Neural cell (in vitro differentiated cells): ENCODE data around the gene NPAS2. TPM values are rescaled to one million over a fixed set of nuclear protein-coding genes. Genes with fewer than 3 reads are reported as not detected.
A peak's percentile ranks its signal among the peaks of the same experiment; 100 is the strongest.

Experiments used
- H2AFZ ChIP-seq: fragments of 200-600, 300-800 bp; sonication (generic), shearing (Covaris generic); 2 replicates; pipeline ENCODE4 v1.6.0; 2014; ENCODE audit warnings: low read depth, mild to moderate bottlenecking, antibody characterized with exemption, low read length, moderate library complexity
- H3F3A ChIP-seq: fragments of 200-600 bp; shearing (Covaris generic); 2 replicates; pipeline ENCODE4 v1.6.1; 2016; ENCODE audit warnings: mild to moderate bottlenecking, moderate library complexity, mixed read lengths, antibody characterized with exemption, low read length; ENCODE audit not compliant: insufficient read depth, poor library complexity, severe bottlenecking
- H3K27ac ChIP-seq: fragments of 200-600, 300-800 bp; sonication (generic), shearing (Covaris generic); 2 replicates; pipeline ENCODE4 v1.5.1; 2014; ENCODE audit warnings: mild to moderate bottlenecking, low read length, moderate library complexity
- H3K27me3 ChIP-seq: fragments of 300-800, 200-600 bp; sonication (generic), shearing (Covaris generic); 2 replicates; pipeline ENCODE4 v1.6.0; 2014; ENCODE audit warnings: mild to moderate bottlenecking, low read depth, low read length, moderate library complexity; ENCODE audit not compliant: insufficient read depth
- H3K36me3 ChIP-seq: fragments of 300-800, 200-600 bp; sonication (generic), shearing (Covaris generic); 2 replicates; pipeline ENCODE4 v1.5.1; 2014; ENCODE audit warnings: mild to moderate bottlenecking, antibody characterized with exemption, low read length, moderate library complexity; ENCODE audit not compliant: insufficient read depth
- H3K4me2 ChIP-seq: fragments of 300-800, 200-600 bp; sonication (generic), shearing (Covaris generic); 2 replicates; pipeline ENCODE4 v1.6.0; 2014; ENCODE audit warnings: mild to moderate bottlenecking, low read length
- H3K4me3 ChIP-seq: fragments of 300-800, 200-600 bp; sonication (generic), shearing (Covaris generic); 2 replicates; pipeline ENCODE4 v1.5.1; 2014; ENCODE audit warnings: mild to moderate bottlenecking, low read length, moderate library complexity
- H3K79me2 ChIP-seq: fragments of 200-600 bp; shearing (Covaris generic); replicated peaks from 2 replicates; pipeline ENCODE4 v1.6.0; 2014; ENCODE audit warnings: mild to moderate bottlenecking, low read length, moderate library complexity; ENCODE audit not compliant: insufficient read depth
- H3K9ac ChIP-seq: fragments of 300-800, 200-600 bp; sonication (generic), shearing (Covaris generic); 2 replicates; pipeline ENCODE4 v1.6.1; 2016; ENCODE audit warnings: mild to moderate bottlenecking, low read length, mixed read lengths
- H3K9me2 ChIP-seq: fragments of 200-600 bp; shearing (Covaris generic); 2 replicates; pipeline ENCODE4 v1.6.1; 2016; ENCODE audit warnings: mild to moderate bottlenecking, low read length, mixed read lengths; ENCODE audit not compliant: insufficient read depth
- H3K9me3 ChIP-seq: fragments of 200-600, 300-800 bp; sonication (generic), shearing (Covaris generic); 2 replicates; pipeline ENCODE4 v1.6.1; 2016; ENCODE audit warnings: mild to moderate bottlenecking, mixed run types, low read length, moderate library complexity, mixed read lengths
- H4K20me1 ChIP-seq: fragments of 200-600 bp; shearing (Covaris generic); 2 replicates; pipeline ENCODE4 v1.6.1; 2016; ENCODE audit warnings: mild to moderate bottlenecking, mixed run types; ENCODE audit not compliant: insufficient read depth
- CTCF ChIP-seq: fragments of 450-650 bp; IDR thresholded peaks from 2 replicates; pipeline ENCODE4 v1.5.1; 2014; ENCODE audit warnings: antibody characterized with exemption, mild to moderate bottlenecking, moderate library complexity; ENCODE audit not compliant: poor library complexity, severe bottlenecking
- EP300 ChIP-seq: fragments of 450-650 bp; conservative IDR thresholded peaks from 2 replicates; pipeline ENCODE4 v1.6.1; 2014; ENCODE audit warnings: antibody characterized with exemption, mild to moderate bottlenecking, moderate library complexity; ENCODE audit not compliant: poor library complexity, severe bottlenecking
- EZH2 ChIP-seq: fragments of 200-600, 300-800 bp; shearing (Covaris generic), sonication (generic); IDR thresholded peaks from 2 replicates; pipeline ENCODE4 v1.6.1; 2014; ENCODE audit warnings: antibody characterized with exemption, low read length, borderline replicate concordance, mild to moderate bottlenecking; ENCODE audit not compliant: insufficient read depth, poor library complexity, severe bottlenecking
- MXI1 ChIP-seq: fragments of 450-650 bp; conservative IDR thresholded peaks from 2 replicates; pipeline ENCODE4 v1.6.1; 2014; ENCODE audit warnings: antibody characterized with exemption, mild to moderate bottlenecking; ENCODE audit not compliant: poor library complexity, severe bottlenecking
- POLR2AphosphoS5 ChIP-seq: IDR thresholded peaks from 2 replicates; pipeline ENCODE4 v1.6.1; 2012
- RAD21 ChIP-seq: fragments of 450-650 bp; conservative IDR thresholded peaks from 2 replicates; pipeline ENCODE4 v1.6.1; 2014; ENCODE audit warnings: antibody characterized with exemption, mild to moderate bottlenecking, moderate library complexity
- REST ChIP-seq: IDR thresholded peaks from 2 replicates; pipeline ENCODE4 v1.6.1; 2012; ENCODE audit warnings: borderline replicate concordance
- SMC3 ChIP-seq: fragments of 450-650 bp; conservative IDR thresholded peaks from 2 replicates; pipeline ENCODE4 v1.6.1; 2014; ENCODE audit warnings: antibody characterized with exemption, mild to moderate bottlenecking, moderate library complexity; ENCODE audit not compliant: poor library complexity
- TAF1 ChIP-seq: IDR thresholded peaks from 2 replicates; pipeline ENCODE4 v1.6.1; 2012; ENCODE audit warnings: low read depth
- polyA plus RNA-seq: library from polyadenylated mRNA; depleted of rRNA; stranded (reverse); fragments of >200 nt; gene quantifications from 2 replicates; pipeline ENCODE4 v1.2.3, GENCODE V29; 2014

NPAS2 gene
- polyA plus RNA-seq, 1 donor from 2014 or later, result 2.1 TPM

- Histone ChIP-seq H3F3A (peaks cover 6% of the 10 kb centered on the region), H3K27ac (no peak overlapping the region), H3K9ac (no peak overlapping the region), H3K9me2 (no peaks in the 10 kb centered on the region), H2AFZ (no peak overlapping the region), H3K9me3 (no peaks in the 10 kb centered on the region), H3K79me2 (no peaks in the 10 kb centered on the region), H3K27me3 (peaks cover 46% of the 10 kb centered on the region), H4K20me1 (no peaks in the 10 kb centered on the region), H3K4me3 (peak overlapping the region; percentile 91), H3K4me2 (no peak overlapping the region), H3K36me3 (no peaks in the 10 kb centered on the region)
- no peak for TF ChIP-seq EZH2
- no peak for TF ChIP-seq RAD21
- TF ChIP-seq POLR2AphosphoS5, result no peak
- TF ChIP-seq EP300, result no peak
- no peak for TF ChIP-seq TAF1
- TF ChIP-seq REST, result no peak
- TF ChIP-seq MXI1, result no peak
- no peak for TF ChIP-seq CTCF
- TF ChIP-seq SMC3, result no peak
These were observed 1.9 kb downstream of the NPAS2 start for GRCh38 chr2:100821911-100822265.

- Histone ChIP-seq H3K9me3 (no peaks in the 10 kb centered on the region), H3F3A (peaks cover 6% of the 10 kb centered on the region), H3K9me2 (no peaks in the 10 kb centered on the region), H4K20me1 (no peaks in the 10 kb centered on the region), H2AFZ (no peak overlapping the region), H3K4me2 (no peak overlapping the region), H3K27ac (no peak overlapping the region), H3K4me3 (no peak overlapping the region), H3K9ac (no peak overlapping the region), H3K36me3 (no peaks in the 10 kb centered on the region), H3K79me2 (no peaks in the 10 kb centered on the region), H3K27me3 (peaks cover 43% of the 10 kb centered on the region)
- TF ChIP-seq POLR2AphosphoS5 (no peak), TAF1 (no peak), SMC3 (no peak), EP300 (no peak)
These were observed 2.8 kb downstream of the NPAS2 start for GRCh38 chr2:100822587-100823248.
